RWPE2 (cell line): Measurements from ENCODE around the gene CEP128.

ENCODE experiments used
- ATAC-seq: fragments of 200-7000 bp; cut with Tn5 transposase; 3 replicates; pipeline ENCODE4 v1.9.1; 2021; ENCODE audit warnings: low read depth
- DNase-seq: peaks from one replicate; pipeline ENCODE4 v3.0.0-alpha.2; 2020; ENCODE audit warnings: low spot score
- H3K27ac ChIP-seq: fragments of 450-650 bp; 2 replicates; pipeline ENCODE4 v1.5.1; 2017; ENCODE audit warnings: mild to moderate bottlenecking; ENCODE audit not compliant: poor library complexity, severe bottlenecking
- H3K27me3 ChIP-seq: fragments of 250-450 bp; sonication (Bioruptor Pico); 2 replicates; pipeline ENCODE4 v1.5.1; 2021; ENCODE audit warnings: mild to moderate bottlenecking, moderate library complexity; ENCODE audit not compliant: insufficient read depth, poor library complexity, severe bottlenecking
- H3K36me3 ChIP-seq: fragments of 250-450 bp; sonication (Bioruptor Pico); 2 replicates; pipeline ENCODE4 v1.5.1; 2020; ENCODE audit warnings: low read depth, mild to moderate bottlenecking, moderate library complexity
- H3K4me1 ChIP-seq: fragments of 250-450 bp; sonication (Bioruptor Pico); 2 replicates; pipeline ENCODE4 v1.5.1; 2021; ENCODE audit warnings: mild to moderate bottlenecking, moderate library complexity; ENCODE audit not compliant: insufficient read depth, poor library complexity, severe bottlenecking
- H3K4me3 ChIP-seq: fragments of 250-450 bp; sonication (Bioruptor Pico); 2 replicates; pipeline ENCODE4 v1.5.1; 2021; ENCODE audit warnings: mild to moderate bottlenecking, moderate library complexity; ENCODE audit not compliant: severe bottlenecking
- H3K9me3 ChIP-seq: fragments of 250-450 bp; sonication (Bioruptor Pico); 2 replicates; pipeline ENCODE4 v1.5.1; 2021; ENCODE audit warnings: mild to moderate bottlenecking, moderate library complexity; ENCODE audit not compliant: severe bottlenecking
- TF ChIP-seq, protein P1 (sequence below): fragments of 450-650 bp; IDR thresholded peaks from one replicate; pipeline ENCODE4 v1.5.1; 2017; ENCODE audit warnings: mild to moderate bottlenecking, moderate library complexity; ENCODE audit not compliant: poor library complexity, severe bottlenecking

Gene CEP128

DNA sequence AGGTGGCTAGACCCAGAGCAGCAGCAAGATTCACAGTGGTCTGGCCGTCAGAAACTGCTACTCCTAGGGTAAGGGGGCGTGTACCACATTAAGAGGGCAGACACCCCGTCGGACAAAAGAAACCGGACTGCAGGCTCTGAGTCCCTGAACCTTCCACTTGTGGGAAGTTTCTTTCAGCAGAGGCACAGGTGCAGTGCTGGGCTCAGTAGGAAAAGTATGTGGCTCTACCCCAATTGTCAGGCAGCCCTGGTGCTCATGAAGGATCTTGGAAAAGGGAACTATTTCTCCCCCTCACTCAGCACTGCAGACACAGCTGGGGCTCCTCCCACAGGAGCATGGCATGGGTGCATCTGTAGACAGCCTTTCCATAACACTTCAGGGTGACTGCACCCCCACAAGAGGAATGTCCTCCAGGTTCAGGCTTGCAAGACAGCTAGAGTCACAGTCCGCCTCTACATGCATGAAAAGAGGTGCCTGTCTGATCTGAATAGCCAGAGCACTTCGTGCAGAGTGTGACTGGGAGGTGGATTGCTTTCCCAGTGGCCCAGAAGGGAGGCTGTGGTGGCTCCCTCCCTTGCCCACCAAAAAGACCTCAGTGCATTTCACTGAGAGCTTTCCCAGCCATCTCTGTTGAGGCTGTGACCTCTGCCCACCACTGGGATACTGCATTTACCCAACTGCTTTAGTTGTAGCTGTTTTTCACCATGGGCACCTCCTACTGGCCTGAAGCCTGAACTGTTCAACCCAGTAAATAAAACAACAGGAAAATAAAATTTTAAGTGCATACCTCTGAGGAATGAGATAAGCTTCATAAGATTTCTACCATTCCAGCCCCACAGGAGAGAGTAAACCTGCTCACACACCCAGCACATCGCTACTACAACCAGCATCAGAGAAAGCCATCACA lies 14.2 kb downstream of the CEP128 start:
- peaks cover 9% of the 10 kb centered on the region; the same call in 1 of the 2 replicates for H3K36me3 ChIP-seq
- TF ChIP-seq, protein P1, sequence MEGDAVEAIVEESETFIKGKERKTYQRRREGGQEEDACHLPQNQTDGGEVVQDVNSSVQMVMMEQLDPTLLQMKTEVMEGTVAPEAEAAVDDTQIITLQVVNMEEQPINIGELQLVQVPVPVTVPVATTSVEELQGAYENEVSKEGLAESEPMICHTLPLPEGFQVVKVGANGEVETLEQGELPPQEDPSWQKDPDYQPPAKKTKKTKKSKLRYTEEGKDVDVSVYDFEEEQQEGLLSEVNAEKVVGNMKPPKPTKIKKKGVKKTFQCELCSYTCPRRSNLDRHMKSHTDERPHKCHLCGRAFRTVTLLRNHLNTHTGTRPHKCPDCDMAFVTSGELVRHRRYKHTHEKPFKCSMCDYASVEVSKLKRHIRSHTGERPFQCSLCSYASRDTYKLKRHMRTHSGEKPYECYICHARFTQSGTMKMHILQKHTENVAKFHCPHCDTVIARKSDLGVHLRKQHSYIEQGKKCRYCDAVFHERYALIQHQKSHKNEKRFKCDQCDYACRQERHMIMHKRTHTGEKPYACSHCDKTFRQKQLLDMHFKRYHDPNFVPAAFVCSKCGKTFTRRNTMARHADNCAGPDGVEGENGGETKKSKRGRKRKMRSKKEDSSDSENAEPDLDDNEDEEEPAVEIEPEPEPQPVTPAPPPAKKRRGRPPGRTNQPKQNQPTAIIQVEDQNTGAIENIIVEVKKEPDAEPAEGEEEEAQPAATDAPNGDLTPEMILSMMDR = no peak
- H3K9me3 ChIP-seq = no peaks in the 10 kb centered on the region
- ATAC-seq (no peak), DNase-seq (no peak)
- no peak overlapping the region for H3K4me3 ChIP-seq
- no peaks in the 10 kb centered on the region for H3K27me3 ChIP-seq
- H3K27ac ChIP-seq = no peak overlapping the region
- H3K4me1 ChIP-seq = peaks cover 17% of the 10 kb centered on the region

DNA sequence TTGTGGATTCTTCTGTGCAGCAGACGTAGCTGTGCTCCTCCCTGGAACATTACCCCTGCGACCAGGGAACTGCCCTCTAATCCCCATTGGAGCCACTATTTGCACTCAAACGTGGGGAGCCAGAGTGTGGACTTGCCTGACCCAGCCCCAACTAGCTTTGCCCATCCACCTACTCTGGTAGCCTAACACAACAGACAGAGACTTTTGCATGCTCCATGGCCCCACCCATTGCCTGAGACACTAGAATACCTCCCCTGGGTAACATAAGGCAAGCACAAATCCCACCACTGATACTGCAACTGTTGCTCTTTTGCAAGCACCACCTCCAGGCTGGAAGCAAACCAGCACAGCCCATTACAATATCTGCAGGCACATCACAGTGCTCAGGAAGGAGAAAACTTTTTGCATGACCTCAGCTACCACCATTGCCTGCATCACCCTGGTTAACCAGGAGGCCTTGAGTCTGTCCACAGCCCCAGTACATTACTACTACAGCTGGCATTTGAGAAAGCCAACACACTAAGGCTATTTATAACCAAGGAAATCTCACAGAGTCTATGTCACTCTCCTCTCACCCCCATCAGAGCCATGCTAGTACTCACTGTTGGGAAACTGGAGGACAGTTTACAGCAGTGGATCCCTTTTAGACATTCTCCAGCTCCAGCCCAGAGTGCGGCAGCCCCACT lies 15.0 kb downstream of the CEP128 start:
- no peaks in the 10 kb centered on the region for H3K9me3 ChIP-seq
- TF ChIP-seq, protein P1 = no peak
- no peak overlapping the region for H3K4me3 ChIP-seq
- peaks cover 9% of the 10 kb centered on the region; the same call in 1 of the 2 replicates for H3K36me3 ChIP-seq
- H3K27me3 ChIP-seq = no peaks in the 10 kb centered on the region
- H3K27ac ChIP-seq = no peak overlapping the region
- H3K4me1 ChIP-seq = peaks cover 10% of the 10 kb centered on the region
- DNase-seq = no peak
- no peak for ATAC-seq

DNA sequence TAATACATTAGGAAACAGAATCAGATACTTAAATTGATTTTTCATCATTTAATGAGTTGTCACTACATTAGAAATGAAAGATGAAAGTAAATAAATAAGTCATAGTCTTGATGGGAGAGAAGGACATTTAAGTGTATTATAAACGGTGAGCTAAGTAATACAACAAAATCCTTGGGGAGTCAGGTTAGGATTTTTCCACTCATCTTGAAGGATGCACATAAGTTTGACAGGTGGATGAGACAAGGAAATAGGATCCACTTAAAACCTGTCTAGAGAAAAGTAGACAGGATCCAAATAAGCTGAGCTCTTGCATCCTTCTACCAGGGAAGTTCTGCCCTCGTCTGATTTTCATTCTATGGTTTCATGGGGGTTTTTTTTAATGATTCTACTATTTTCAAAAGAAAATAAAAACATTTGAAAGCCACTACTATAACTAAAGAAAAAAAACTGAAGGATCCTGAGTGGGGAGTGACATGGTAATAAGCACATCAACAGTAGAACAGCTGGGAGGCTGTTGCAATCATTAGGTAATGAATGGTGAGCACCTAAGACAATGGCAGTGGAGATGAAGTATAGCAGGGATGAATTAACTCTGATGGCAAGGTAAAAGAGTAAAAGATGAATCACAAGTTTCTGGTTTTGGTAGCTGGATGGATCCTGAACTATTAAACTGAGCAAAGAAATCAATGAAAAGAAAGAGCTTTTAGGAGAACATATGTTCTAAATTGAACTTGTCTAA lies 17.0 kb downstream of the CEP128 start:
- Histone ChIP-seq H3K27ac (no peak overlapping the region), H3K27me3 (no peaks in the 10 kb centered on the region), H3K4me3 (no peak overlapping the region), H3K36me3 (peaks cover 6% of the 10 kb centered on the region), H3K9me3 (no peaks in the 10 kb centered on the region), H3K4me1 (no peaks in the 10 kb centered on the region)
- ATAC-seq = no peak
- TF ChIP-seq, protein P1 = no peak
- DNase-seq = no peak

DNA sequence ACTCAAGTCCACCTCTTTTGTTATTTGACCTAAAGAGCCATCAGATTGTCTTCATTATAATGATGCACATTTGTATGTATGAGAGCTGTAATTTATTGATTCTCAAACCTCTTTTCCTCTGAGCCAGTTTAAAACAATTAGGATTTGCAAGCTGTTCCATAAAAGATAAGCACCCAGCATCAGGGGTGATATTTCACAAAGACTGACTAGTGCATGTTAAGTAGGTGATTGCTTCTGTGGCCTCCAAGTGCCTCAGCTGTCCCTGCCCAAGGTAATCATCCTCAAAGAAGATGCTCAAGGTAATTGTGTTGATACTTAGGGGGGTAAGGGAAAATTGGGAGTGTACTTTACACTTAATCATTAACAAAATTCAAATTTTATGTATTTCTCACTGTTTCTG lies 18.2 kb downstream of the CEP128 start:
- no peak overlapping the region for H3K4me3 ChIP-seq
- no peaks in the 10 kb centered on the region; the same call in none of the 2 replicates for H3K36me3 ChIP-seq
- H3K4me1 ChIP-seq = peaks cover 4% of the 10 kb centered on the region
- DNase-seq (no peak), ATAC-seq (no peak)
- H3K27me3 ChIP-seq = no peaks in the 10 kb centered on the region
- no peaks in the 10 kb centered on the region for H3K9me3 ChIP-seq
- TF ChIP-seq, protein P1 = no peak
- no peak overlapping the region for H3K27ac ChIP-seq
